Progenitor cell of endocrine pancreas (in vitro differentiated cells): ENCODE data around the gene INO80E. TPM values are rescaled to one million over a fixed set of nuclear protein-coding genes. Genes with fewer than 3 reads are reported as not detected.
"Not testable (repeated sequence)": the region's sequence is repeated elsewhere in the genome, so short reads cannot be mapped to it uniquely, and the experiment has no call there.

Source experiments
- DNase-seq: peaks from one replicate; pipeline ENCODE4 v3.0.0; 2021; ENCODE audit warnings: low spot score; ENCODE audit not compliant: unreplicated experiment
- H3K27ac Mint-ChIP-seq: 2 replicates; pipeline ENCODE4 v1.8.0; 2021; ENCODE audit warnings: mild to moderate bottlenecking, moderate library complexity, mixed read lengths
- H3K27me3 Mint-ChIP-seq: 2 replicates; pipeline ENCODE4 v1.8.0; 2021; ENCODE audit warnings: mixed read lengths
- H3K36me3 Mint-ChIP-seq: 2 replicates; pipeline ENCODE4 v1.8.0; 2022; ENCODE audit warnings: mixed read lengths; ENCODE audit not compliant: insufficient read depth
- H3K4me1 Mint-ChIP-seq: 2 replicates; pipeline ENCODE4 v1.8.0; 2021; ENCODE audit warnings: low read depth, mixed read lengths
- H3K4me3 Mint-ChIP-seq: 2 replicates; pipeline ENCODE4 v1.8.0; 2021; ENCODE audit warnings: low read depth, mild to moderate bottlenecking, moderate library complexity, mixed read lengths
- H3K9me3 Mint-ChIP-seq: 2 replicates; pipeline ENCODE4 v1.8.0; 2021; ENCODE audit warnings: low read depth, mixed read lengths
- total RNA-seq: library from RNA; stranded (reverse); gene quantifications from 2 replicates; pipeline ENCODE4 v1.2.1, GENCODE V29; 2021
- TF ChIP-seq, protein P1 (sequence below): fragments of 200-600 bp; sonication (generic); IDR thresholded peaks from one replicate; pipeline ENCODE4 v1.5.0; 2021; ENCODE audit warnings: antibody characterized with exemption, mild to moderate bottlenecking; ENCODE audit not compliant: unreplicated experiment

INO80E gene
- total RNA-seq, 1 donor from 2014 or later: 74.2 TPM

DNA sequence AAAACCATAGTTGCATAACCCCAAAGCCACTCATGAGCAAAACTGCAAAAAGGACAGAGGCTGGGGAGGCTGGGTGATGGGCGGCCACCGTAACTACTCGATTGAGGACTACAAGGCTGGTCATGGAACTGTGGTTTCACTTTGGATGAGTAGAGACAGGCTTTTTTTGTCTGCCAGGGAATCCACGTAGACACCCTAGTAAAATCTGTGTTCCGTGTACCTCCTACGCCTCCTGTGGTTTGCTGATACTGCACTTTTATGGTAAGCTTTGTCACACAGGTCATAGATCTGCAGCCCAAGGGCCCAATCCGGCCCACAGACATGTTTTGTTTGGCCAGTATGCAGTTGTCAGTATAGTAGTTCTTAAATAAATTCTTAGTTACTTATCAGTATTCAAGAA is 37.2 kb downstream of the INO80E start:
- H3K27ac Mint-ChIP-seq: no peak overlapping the region
- no peaks in the 10 kb centered on the region for H3K36me3 Mint-ChIP-seq
- no peak overlapping the region for H3K4me3 Mint-ChIP-seq
- no peak for DNase-seq
- peaks cover 64% of the 10 kb centered on the region for H3K27me3 Mint-ChIP-seq
- no peaks in the 10 kb centered on the region for H3K9me3 Mint-ChIP-seq
- TF ChIP-seq, protein P1, sequence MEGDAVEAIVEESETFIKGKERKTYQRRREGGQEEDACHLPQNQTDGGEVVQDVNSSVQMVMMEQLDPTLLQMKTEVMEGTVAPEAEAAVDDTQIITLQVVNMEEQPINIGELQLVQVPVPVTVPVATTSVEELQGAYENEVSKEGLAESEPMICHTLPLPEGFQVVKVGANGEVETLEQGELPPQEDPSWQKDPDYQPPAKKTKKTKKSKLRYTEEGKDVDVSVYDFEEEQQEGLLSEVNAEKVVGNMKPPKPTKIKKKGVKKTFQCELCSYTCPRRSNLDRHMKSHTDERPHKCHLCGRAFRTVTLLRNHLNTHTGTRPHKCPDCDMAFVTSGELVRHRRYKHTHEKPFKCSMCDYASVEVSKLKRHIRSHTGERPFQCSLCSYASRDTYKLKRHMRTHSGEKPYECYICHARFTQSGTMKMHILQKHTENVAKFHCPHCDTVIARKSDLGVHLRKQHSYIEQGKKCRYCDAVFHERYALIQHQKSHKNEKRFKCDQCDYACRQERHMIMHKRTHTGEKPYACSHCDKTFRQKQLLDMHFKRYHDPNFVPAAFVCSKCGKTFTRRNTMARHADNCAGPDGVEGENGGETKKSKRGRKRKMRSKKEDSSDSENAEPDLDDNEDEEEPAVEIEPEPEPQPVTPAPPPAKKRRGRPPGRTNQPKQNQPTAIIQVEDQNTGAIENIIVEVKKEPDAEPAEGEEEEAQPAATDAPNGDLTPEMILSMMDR: no peak
- H3K4me1 Mint-ChIP-seq: peaks cover 1% of the 10 kb centered on the region

GRCh38 chr16:30040221-30040620 is 44.2 kb downstream of the INO80E start:
- TF ChIP-seq, protein P1: no peak
- Mint-ChIP-seq H3K27ac (no peak overlapping the region), H3K4me1 (peaks cover 1% of the 10 kb centered on the region), H3K27me3 (peaks cover 28% of the 10 kb centered on the region), H3K4me3 (no peak overlapping the region), H3K36me3 (no peaks in the 10 kb centered on the region), H3K9me3 (no peaks in the 10 kb centered on the region)
- DNase-seq: no peak

DNA sequence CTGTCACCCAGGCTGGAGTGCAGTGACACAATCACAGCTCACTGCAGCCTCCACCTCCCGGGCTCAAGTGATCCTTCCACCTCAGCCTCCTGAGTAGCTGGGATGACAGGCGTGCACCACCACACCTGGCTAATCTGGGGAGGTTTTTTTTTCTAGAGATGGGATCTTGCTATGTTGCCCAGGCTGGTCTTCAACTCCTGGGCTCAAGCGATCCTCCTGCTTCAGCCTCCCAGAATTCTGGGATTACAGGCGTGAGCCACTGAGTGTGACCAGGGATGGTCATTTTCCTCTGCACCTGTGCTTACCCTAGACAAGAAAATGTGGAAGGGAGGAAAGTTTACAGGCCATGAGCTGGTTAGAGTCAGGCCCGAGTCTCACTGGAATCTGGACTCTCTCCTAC is 44.6 kb downstream of the INO80E start:
- not testable (repeated sequence) for H3K4me1 Mint-ChIP-seq, H3K27ac Mint-ChIP-seq, H3K36me3 Mint-ChIP-seq, DNase-seq, H3K9me3 Mint-ChIP-seq, H3K4me3 Mint-ChIP-seq
- peaks cover 27% of the 10 kb centered on the region for H3K27me3 Mint-ChIP-seq

GRCh38 chr16:30041841-30042240 is 45.8 kb downstream of the INO80E start:
- no peak for DNase-seq
- TF ChIP-seq, protein P1: peak; percentile 49

GRCh38 chr16:30046178-30046577 is 50.1 kb downstream of the INO80E start:
- no peak for DNase-seq
- Mint-ChIP-seq H3K27ac (no peak overlapping the region), H3K9me3 (no peaks in the 10 kb centered on the region), H3K36me3 (no peaks in the 10 kb centered on the region), H3K4me3 (no peak overlapping the region), H3K4me1 (no peaks in the 10 kb centered on the region), H3K27me3 (peaks cover 8% of the 10 kb centered on the region)
- TF ChIP-seq, protein P1: no peak

More at GRCh38 chr16:30041841-30042240, 45.8 kb downstream of the INO80E start:
- peaks cover 1% of the 10 kb centered on the region for H3K4me1 Mint-ChIP-seq
- peaks cover 18% of the 10 kb centered on the region for H3K27me3 Mint-ChIP-seq
- H3K36me3 Mint-ChIP-seq: no peaks in the 10 kb centered on the region
- H3K4me3 Mint-ChIP-seq: no peak overlapping the region
- H3K27ac Mint-ChIP-seq: no peak overlapping the region
- no peaks in the 10 kb centered on the region for H3K9me3 Mint-ChIP-seq

- no peaks in the 10 kb centered on the region for H3K36me3 Mint-ChIP-seq
- H3K27me3 Mint-ChIP-seq: peaks cover 8% of the 10 kb centered on the region
- H3K4me1 Mint-ChIP-seq: no peaks in the 10 kb centered on the region
- DNase-seq: no peak
- H3K27ac Mint-ChIP-seq: no peak overlapping the region
- H3K4me3 Mint-ChIP-seq: no peak overlapping the region
- no peaks in the 10 kb centered on the region for H3K9me3 Mint-ChIP-seq
- TF ChIP-seq, protein P1: no peak
Measured at GRCh38 chr16:30046588-30046987, 50.5 kb downstream of the INO80E start.
